Stomach (tissue), 9 donors: ENCODE data around the gene THSD4. TPM values are rescaled to one million over a fixed set of nuclear protein-coding genes. Genes with fewer than 3 reads are reported as not detected.
A peak's percentile ranks its signal among the peaks of the same experiment; 100 is the strongest.

ENCODE experiments used
- DNase-seq, 2 donors: peaks; one replicate each; pipeline versions ENCODE4 v3.0.0 to v3.0.0-alpha.2; 2013 to 2019
- H3K27ac ChIP-seq, 5 donors: fragments of 200-600 bp in 4 of 5; sonication (generic) in 4 of 5; one replicate each; pipeline ENCODE4 v1.5.1; 2013 to 2019; ENCODE audit warnings: mild to moderate bottlenecking in 1 of 5, moderate library complexity in 1 of 5
- H3K27me3 ChIP-seq, 3 donors: fragments of 200-600 bp; sonication (generic); one replicate each; pipeline ENCODE4 v1.5.1; 2017 to 2019; ENCODE audit warnings: mixed run types in 1 of 3
- H3K36me3 ChIP-seq, 4 donors: fragments of 200-600 bp; sonication (generic); 1 replicate in 3 of 4; 2 replicates in 1 of 4; pipeline ENCODE4 v1.5.1; 2016 to 2019
- H3K4me1 ChIP-seq, 4 donors: fragments of 200-600 bp; sonication (generic); one replicate each; pipeline ENCODE4 v1.5.1; 2016 to 2019
- H3K4me3 ChIP-seq, 4 donors: fragments of 200-600 bp; sonication (generic) in 3 of 4; one replicate each; pipeline ENCODE4 v1.5.1; 2016 to 2019; ENCODE audit warnings: mild to moderate bottlenecking in 1 of 4
- H3K9me3 ChIP-seq, 4 donors: fragments of 200-600 bp; sonication (generic); one replicate each; pipeline ENCODE4 v1.5.1; 2016 to 2019
- CTCF ChIP-seq, 7 experiments: fragments of 450-650 bp in 4 of 7; fragments of 200-600 bp in 3 of 7; sonication (generic) in 3 of 7; IDR thresholded peaks; one replicate each; pipeline ENCODE4 v1.5.1; 2016 to 2019; ENCODE audit warnings: antibody characterized with exemption in 7 of 7, control low read depth in 2 of 7, mild to moderate bottlenecking in 1 of 7
- EP300 ChIP-seq: sonication (generic); formaldehyde crosslinking; IDR thresholded peaks from one replicate; pipeline ENCODE4 v1.6.1; 2017; ENCODE audit warnings: antibody characterized with exemption
- POLR2A ChIP-seq, 4 donors: fragments of 450-650 bp; IDR thresholded peaks; one replicate each; pipeline ENCODE4 v1.6.1; 2016; ENCODE audit warnings: antibody characterized with exemption in 4 of 4, control low read depth in 2 of 4, mild to moderate bottlenecking in 1 of 4, moderate library complexity in 1 of 4
- POLR2AphosphoS5 ChIP-seq, 3 donors: sonication (generic); formaldehyde crosslinking; IDR thresholded peaks; one replicate each; pipeline ENCODE4 v1.6.1; 2016; ENCODE audit warnings: antibody characterized with exemption in 3 of 3
- WGBS, 5 donors: extraction: QIAGEN DNeasy Blood & Tissue Kit in 3 of 5; methylation state at CpG; one replicate each; pipeline versions ENCODE4 v1.1.5 to v1.1.7; 2013 to 2018; 5-methylcytosine and 5-hydroxymethylcytosine counted together
- intact Hi-C: fragments of 100-400 bp; cut with DNase I; formaldehyde crosslinking; loops from one replicate; pipeline ENCODE4 v1.15.1; 2023; ENCODE audit warnings: low total_unique reads
- polyA plus RNA-seq, 3 donors: library from polyadenylated mRNA; stranded (reverse); fragments of 200-250 nt; gene quantifications; one replicate each; pipeline ENCODE4 v1.2.3, GENCODE V29; 2013
- total RNA-seq, 5 donors: library from RNA; depleted of rRNA; stranded (reverse); fragments of >200 nt; gene quantifications; one replicate each; pipeline versions ENCODE4 v1.1.0 to v1.2.3, GENCODE V29; 2014 to 2016
- donor health status: healthy with polysubstance abuse.
- donor health status: Bipolar disorder and iron deficiency.
- donor health status: healthy.

THSD4 gene
- total and polyA plus RNA-seq, 8 donors = 1.8 to 79.4 (median 22.0) TPM

- WGBS, 5 donors = 43 to 83% (median 48%) methylated on average over 1 of the region's 1 CpG
- H3K4me3 ChIP-seq = no peak overlapping the region
- no peak overlapping the region for H3K27ac ChIP-seq
- no peaks in the 10 kb centered on the region for H3K27me3 ChIP-seq
- TF ChIP-seq POLR2A (IDR thresholded peaks at IDR 0.05) = no peak
- no peak for TF ChIP-seq EP300
- TF ChIP-seq CTCF (IDR thresholded peaks at IDR 0.05) = no peak
- no peak for TF ChIP-seq POLR2AphosphoS5 (IDR thresholded peaks at IDR 0.05)
- H3K4me1 ChIP-seq = peaks cover 0 to 40% (median 12%) of the 10 kb centered on the region in 4 donors
- DNase-seq = peak in 1 of 2 donors; percentile 45
- no peaks in the 10 kb centered on the region for H3K9me3 ChIP-seq
- H3K36me3 ChIP-seq = no peaks in the 10 kb centered on the region
- intact Hi-C loops = no loop called here
Measured at GRCh38 chr15:71461748-71462147, 346.5 kb downstream of the THSD4 start.

- intact Hi-C loops = no loop called here
- H3K4me3 ChIP-seq = no peak overlapping the region
- 40 to 79% (median 54%) methylated on average over 1 of the region's 1 CpG for WGBS, 5 donors
- H3K4me1 ChIP-seq = peaks cover 0 to 37% (median 10%) of the 10 kb centered on the region in 4 donors
- H3K9me3 ChIP-seq = no peaks in the 10 kb centered on the region
- no peaks in the 10 kb centered on the region for H3K27me3 ChIP-seq
- TF ChIP-seq POLR2A (IDR thresholded peaks at IDR 0.05) = no peak
- no peak for TF ChIP-seq EP300
- TF ChIP-seq POLR2AphosphoS5 (IDR thresholded peaks at IDR 0.05) = no peak
- no peak for TF ChIP-seq CTCF (IDR thresholded peaks at IDR 0.05)
- H3K27ac ChIP-seq = no peak overlapping the region
- DNase-seq = no peak
- H3K36me3 ChIP-seq = no peaks in the 10 kb centered on the region
Measured at GRCh38 chr15:71462638-71463037, 347.4 kb downstream of the THSD4 start.

DNA sequence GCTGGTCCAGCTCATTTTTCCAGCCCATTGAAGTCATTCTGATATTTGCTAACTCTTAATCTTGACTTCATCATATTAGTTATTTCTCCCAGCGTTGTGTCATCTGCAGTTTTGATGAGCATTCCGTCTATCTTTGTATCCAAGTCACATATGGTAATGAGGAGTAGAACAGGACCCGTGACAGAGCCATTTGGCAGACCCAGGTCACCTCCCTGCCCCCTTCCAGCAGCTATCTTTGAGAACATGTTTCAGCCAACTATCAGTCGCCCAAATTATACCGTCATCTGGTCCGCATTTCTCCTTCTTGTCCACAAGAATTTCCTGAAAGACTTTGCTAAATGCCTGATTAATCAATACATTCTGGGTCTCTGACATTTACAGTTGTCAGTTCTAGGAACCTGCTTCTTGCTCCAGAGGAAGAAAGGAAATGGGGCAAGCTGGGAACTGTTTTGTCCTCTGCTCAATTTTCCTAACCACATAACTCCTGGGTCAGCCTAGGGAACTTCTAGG is 347.9 kb downstream of the THSD4 start:
- TF ChIP-seq POLR2A (IDR thresholded peaks at IDR 0.05) (no peak), CTCF (IDR thresholded peaks at IDR 0.05) (no peak), POLR2AphosphoS5 (IDR thresholded peaks at IDR 0.05) (no peak), EP300 (no peak)
- H3K36me3 ChIP-seq = no peaks in the 10 kb centered on the region
- DNase-seq = no peak
- H3K4me3 ChIP-seq = no peak overlapping the region
- peaks cover 0 to 31% (median 8%) of the 10 kb centered on the region in 4 donors for H3K4me1 ChIP-seq
- intact Hi-C loops = no loop called here
- no peaks in the 10 kb centered on the region for H3K27me3 ChIP-seq
- WGBS, 5 donors = 92 to 99% (median 95%) methylated on average over 6 of the region's 6 CpGs
- H3K9me3 ChIP-seq = no peaks in the 10 kb centered on the region
- H3K27ac ChIP-seq = no peak overlapping the region

- Histone ChIP-seq H3K4me3 (no peak overlapping the region), H3K27me3 (no peaks in the 10 kb centered on the region), H3K9me3 (no peaks in the 10 kb centered on the region), H3K36me3 (no peaks in the 10 kb centered on the region), H3K27ac (no peak overlapping the region), H3K4me1 (peaks cover 0 to 10% (median 0%) of the 10 kb centered on the region in 4 donors)
- WGBS, 5 donors = 62 to 72% (median 68%) methylated on average over 3 of the region's 3 CpGs
- intact Hi-C loops = no loop called here
- TF ChIP-seq POLR2AphosphoS5 (IDR thresholded peaks at IDR 0.05) (no peak), CTCF (IDR thresholded peaks at IDR 0.05) (no peak), EP300 (no peak), POLR2A (IDR thresholded peaks at IDR 0.05) (no peak)
- DNase-seq = no peak
Measured at GRCh38 chr15:71465131-71465955, 350.1 kb downstream of the THSD4 start.
